ENCODE data around the gene AGXT2. TPM values are rescaled to one million over a fixed set of nuclear protein-coding genes. Genes with fewer than 3 reads are reported as not detected.

The AGXT2 gene
- total RNA-seq, 1 experiment from 2014 or later = not detected

- peaks cover 15% of the 10 kb centered on the region; the same call in 1 of the 2 replicates for H3K27me3 ChIP-seq (ENCODE audit: low read length)
- ChIA-PET POLR2A (ENCODE audit: unreplicated experiment) (no interaction called here), CTCF (no interaction called here)
- DNase-seq = no peak
- no peaks in the 10 kb centered on the region for H3K79me2 ChIP-seq (ENCODE audit: low read length)
- no TSS peak for BruUV-seq (replicated peaks)
- H3K36me3 ChIP-seq (ENCODE audit: low read depth, low read length) = no peaks in the 10 kb centered on the region
- H2AFZ ChIP-seq (ENCODE audit: low read length) = no peak overlapping the region
- ATAC-seq = no peak
- no peak for TF ChIP-seq EZH2 (IDR thresholded peaks at IDR 0.05; ENCODE audit: low read length, unreplicated experiment)
- no peak for TF ChIP-seq EZH2phosphoT487 (IDR thresholded peaks at IDR 0.05; ENCODE audit: borderline replicate concordance, low read length)
- TF ChIP-seq CTCF (conservative IDR thresholded peaks at IDR 0.05; ENCODE audit: low read depth, low read length) = no peak
- no peaks in the 10 kb centered on the region for H4K20me1 ChIP-seq (ENCODE audit: low read length)
- H3K9me3 ChIP-seq (ENCODE audit: low read length) = no peaks in the 10 kb centered on the region
- H3F3A ChIP-seq (ENCODE audit: low read length, unreplicated experiment) = no peaks in the 10 kb centered on the region
- no peak overlapping the region for H3K9ac ChIP-seq (ENCODE audit: low read length)
- no peaks in the 10 kb centered on the region for H3K4me1 ChIP-seq (ENCODE audit: insufficient read depth, low read length)
- H3K9me2 ChIP-seq (replicated peaks; ENCODE audit: low read length) = no peaks in the 10 kb centered on the region
- H3K27ac ChIP-seq (ENCODE audit: low read length) = no peak overlapping the region
- H3K4me3 ChIP-seq (ENCODE audit: low read length) = no peak overlapping the region
- H3K4me2 ChIP-seq (ENCODE audit: low read length) = no peak overlapping the region
- intact Hi-C loops (cut with micrococcal nuclease) = no loop called here
These were observed 35.4 kb downstream of the AGXT2 start for GRCh38 chr5:35012365-35012764.

- Histone ChIP-seq H3F3A (ENCODE audit: low read length, unreplicated experiment) (no peaks in the 10 kb centered on the region), H3K27me3 (ENCODE audit: low read length) (peaks cover 15% of the 10 kb centered on the region; the same call in 1 of the 2 replicates), H3K27ac (ENCODE audit: low read length) (no peak overlapping the region), H3K4me3 (ENCODE audit: low read length) (no peak overlapping the region), H3K4me2 (ENCODE audit: low read length) (no peak overlapping the region), H3K9me2 (replicated peaks; ENCODE audit: low read length) (no peaks in the 10 kb centered on the region), H3K9me3 (ENCODE audit: low read length) (no peaks in the 10 kb centered on the region), H4K20me1 (ENCODE audit: low read length) (no peaks in the 10 kb centered on the region), H3K79me2 (ENCODE audit: low read length) (no peaks in the 10 kb centered on the region), H3K4me1 (ENCODE audit: insufficient read depth, low read length) (no peaks in the 10 kb centered on the region), H2AFZ (ENCODE audit: low read length) (no peak overlapping the region), H3K9ac (ENCODE audit: low read length) (no peak overlapping the region), H3K36me3 (ENCODE audit: low read depth, low read length) (no peaks in the 10 kb centered on the region)
- DNase-seq = no peak
- ATAC-seq = no peak
- POLR2A ChIA-PET (ENCODE audit: unreplicated experiment) = no interaction called here
- intact Hi-C loops (cut with micrococcal nuclease) = no loop called here
- CTCF ChIA-PET = no interaction called here
- no TSS peak for BruUV-seq (replicated peaks)
- no peak for TF ChIP-seq CTCF (conservative IDR thresholded peaks at IDR 0.05; ENCODE audit: low read depth, low read length)
- TF ChIP-seq EZH2 (IDR thresholded peaks at IDR 0.05; ENCODE audit: low read length, unreplicated experiment) = no peak
- no peak for TF ChIP-seq EZH2phosphoT487 (IDR thresholded peaks at IDR 0.05; ENCODE audit: borderline replicate concordance, low read length)
These were observed 37.1 kb downstream of the AGXT2 start for GRCh38 chr5:35010676-35011075.

- ChIA-PET CTCF (no interaction called here), POLR2A (ENCODE audit: unreplicated experiment) (no interaction called here)
- H3K27ac ChIP-seq (ENCODE audit: low read length) = no peak overlapping the region
- intact Hi-C loops (cut with micrococcal nuclease) = no loop called here
- no TSS peak for BruUV-seq (replicated peaks)
- no peaks in the 10 kb centered on the region for H4K20me1 ChIP-seq (ENCODE audit: low read length)
- H3K79me2 ChIP-seq (ENCODE audit: low read length) = no peaks in the 10 kb centered on the region
- DNase-seq (no peak), ATAC-seq (no peak)
- H3K4me2 ChIP-seq (ENCODE audit: low read length) = no peak overlapping the region
- no peaks in the 10 kb centered on the region for H3K9me2 ChIP-seq (replicated peaks; ENCODE audit: low read length)
- H3K4me3 ChIP-seq (ENCODE audit: low read length) = no peak overlapping the region
- TF ChIP-seq EZH2phosphoT487 (IDR thresholded peaks at IDR 0.05; ENCODE audit: borderline replicate concordance, low read length) (no peak), CTCF (conservative IDR thresholded peaks at IDR 0.05; ENCODE audit: low read depth, low read length) (no peak), EZH2 (IDR thresholded peaks at IDR 0.05; ENCODE audit: low read length, unreplicated experiment) (no peak)
- no peaks in the 10 kb centered on the region for H3K4me1 ChIP-seq (ENCODE audit: insufficient read depth, low read length)
- no peaks in the 10 kb centered on the region for H3F3A ChIP-seq (ENCODE audit: low read length, unreplicated experiment)
- no peak overlapping the region for H3K9ac ChIP-seq (ENCODE audit: low read length)
- H3K36me3 ChIP-seq (ENCODE audit: low read depth, low read length) = no peaks in the 10 kb centered on the region
- H2AFZ ChIP-seq (ENCODE audit: low read length) = no peak overlapping the region
- H3K27me3 ChIP-seq (ENCODE audit: low read length) = peaks cover 7% of the 10 kb centered on the region; the same call in 1 of the 2 replicates
- no peaks in the 10 kb centered on the region for H3K9me3 ChIP-seq (ENCODE audit: low read length)
These were observed 38.1 kb downstream of the AGXT2 start for GRCh38 chr5:35009657-35010056.
